ENCODE data around the gene IRF1. TPM values are rescaled to one million over a fixed set of nuclear protein-coding genes. Genes with fewer than 3 reads are reported as not detected.

Gene IRF1
- polyA plus RNA-seq, 1 experiment = 25.5 TPM

DNA sequence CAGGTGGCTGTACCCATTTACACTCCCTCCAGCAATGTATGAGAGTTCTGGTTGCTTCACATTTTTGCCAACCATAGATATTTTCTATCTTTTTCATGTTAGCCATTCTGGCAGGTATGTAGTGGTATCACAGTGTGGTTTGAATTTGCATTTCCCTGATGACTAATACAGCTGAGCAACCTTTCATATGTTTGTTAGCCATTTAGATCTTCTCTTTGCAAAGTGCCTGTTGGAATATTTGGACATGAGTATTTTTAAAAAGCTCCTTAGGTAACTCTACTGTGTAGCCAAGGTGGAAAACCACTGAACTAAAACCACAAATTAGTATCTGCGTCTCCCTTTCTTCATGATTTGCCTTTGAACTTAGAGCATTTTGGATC is 31.9 kb downstream of the IRF1 start:
- ChIA-PET POLR2A (no interaction called here), CTCF (interaction anchor here (0.9 to 3.1 kb wide), 9 partner anchors 8 to 72 kb away, joined by 3 to 12 read pairs (median 5); no protein-coding TSS in a partner anchor)
- H3K36me3 ChIP-seq (ENCODE audit: control insufficient read depth, insufficient read depth, low read length) = no peaks in the 10 kb centered on the region; the same call in 1 of the 2 replicates
- TF ChIP-seq CTCF (IDR thresholded peaks at IDR 0.05; ENCODE audit: insufficient read depth, low read depth, low read length) = no peak
- no peak overlapping the region for H3K4me3 ChIP-seq (ENCODE audit: low read depth, low read length)
- no peaks in the 10 kb centered on the region for H3K27me3 ChIP-seq (ENCODE audit: control insufficient read depth, insufficient read depth, low read length)
- DNase-seq (ENCODE audit: low read depth) = no peak

GRCh38 chr5:132458226-132458560 is 32.4 kb downstream of the IRF1 start:
- no peak for DNase-seq (ENCODE audit: low read depth)
- Histone ChIP-seq H3K36me3 (ENCODE audit: control insufficient read depth, insufficient read depth, low read length) (no peaks in the 10 kb centered on the region; the same call in 1 of the 2 replicates), H3K27me3 (ENCODE audit: control insufficient read depth, insufficient read depth, low read length) (no peaks in the 10 kb centered on the region), H3K4me3 (ENCODE audit: low read depth, low read length) (no peak overlapping the region)
- ChIA-PET POLR2A (interaction anchor here (1.8 kb wide), 1 partner anchor 32 kb away, joined by 10 read pairs; the partner anchor contains the start of gene IRF1), CTCF (interaction anchor here (0.9 to 3.1 kb wide), 7 partner anchors 9 to 40 kb away, joined by 3 to 12 read pairs (median 3); no protein-coding TSS in a partner anchor)
- TF ChIP-seq CTCF (IDR thresholded peaks at IDR 0.05; ENCODE audit: insufficient read depth, low read depth, low read length) = no peak

DNA sequence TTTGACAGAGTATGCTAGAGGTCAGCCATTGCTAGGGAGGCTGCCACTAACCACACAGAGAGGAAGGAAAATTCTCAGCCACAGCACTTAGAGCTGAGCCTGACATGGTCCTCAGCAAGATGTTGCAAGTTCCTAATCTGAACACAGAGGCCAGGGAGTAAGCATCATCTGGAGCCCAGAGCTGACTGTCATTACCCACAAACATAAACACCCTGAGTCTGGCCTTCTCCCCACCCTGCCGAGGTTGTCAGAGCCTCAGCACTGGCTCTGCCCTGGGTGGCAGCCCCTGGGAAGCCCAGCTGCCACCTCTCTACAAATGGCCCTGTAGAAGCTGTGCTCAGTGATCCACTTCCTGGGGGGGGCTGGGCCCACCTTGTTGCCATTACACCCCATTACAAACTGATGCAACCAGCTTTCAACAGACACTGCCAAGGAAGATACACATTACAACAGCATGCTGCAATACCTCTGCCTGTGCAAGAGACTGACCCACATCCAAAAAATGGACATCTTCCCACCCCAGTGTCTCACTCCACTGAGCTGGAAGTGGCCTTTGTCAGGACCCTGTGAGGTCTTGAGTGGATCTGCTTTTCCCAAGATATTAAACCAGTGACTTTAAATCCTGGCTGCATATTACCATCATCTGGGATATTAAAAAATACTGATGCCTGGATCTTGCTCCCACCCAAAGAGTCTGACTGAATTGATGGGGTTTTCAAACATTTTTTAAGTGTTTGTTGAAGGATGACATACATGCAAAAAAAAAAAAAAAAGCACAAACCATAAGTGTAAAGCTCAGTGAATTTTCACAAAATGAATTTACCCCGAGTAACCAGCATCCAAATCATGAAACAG is 33.0 kb downstream of the IRF1 start:
- Histone ChIP-seq H3K27me3 (ENCODE audit: control insufficient read depth, insufficient read depth, low read length) (no peaks in the 10 kb centered on the region), H3K4me3 (ENCODE audit: low read depth, low read length) (no peak overlapping the region), H3K36me3 (ENCODE audit: control insufficient read depth, insufficient read depth, low read length) (no peaks in the 10 kb centered on the region; the same call in 1 of the 2 replicates)
- POLR2A ChIA-PET = interaction anchor here (0.8 to 1.8 kb wide), 2 partner anchors 18 to 33 kb away, joined by 3 to 10 read pairs; partner anchors contain the start of gene IRF1
- TF ChIP-seq CTCF (IDR thresholded peaks at IDR 0.05; ENCODE audit: insufficient read depth, low read depth, low read length) = no peak
- CTCF ChIA-PET = interaction anchor here (0.5 to 3.1 kb wide), 9 partner anchors 8 to 1588 kb away, joined by 3 to 12 read pairs (median 3); partner anchors contain the start of gene IRF1
- DNase-seq (ENCODE audit: low read depth) = peak; percentile 62

DNA sequence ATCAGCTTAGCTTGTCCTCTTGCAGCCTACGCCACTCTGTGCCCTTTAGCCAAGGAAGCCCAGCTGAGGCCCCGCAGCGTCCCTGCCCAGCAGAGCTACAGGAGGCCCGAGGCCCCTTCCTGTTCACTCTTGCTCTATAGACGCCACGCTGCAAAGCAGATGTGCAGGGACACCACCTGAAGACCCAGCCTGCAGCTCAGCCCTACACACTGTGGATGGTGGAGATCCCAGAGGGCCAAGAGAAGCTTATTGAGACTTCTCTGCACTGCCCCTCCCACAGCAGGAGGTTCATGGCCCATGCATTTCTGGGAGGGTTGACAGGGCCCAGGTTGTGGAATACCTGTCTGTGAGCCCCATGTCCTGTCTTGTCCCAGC is 33.6 kb downstream of the IRF1 start:
- Histone ChIP-seq H3K27me3 (ENCODE audit: control insufficient read depth, insufficient read depth, low read length) (no peaks in the 10 kb centered on the region), H3K36me3 (ENCODE audit: control insufficient read depth, insufficient read depth, low read length) (no peaks in the 10 kb centered on the region; the same call in 1 of the 2 replicates), H3K4me3 (ENCODE audit: low read depth, low read length) (no peak overlapping the region)
- POLR2A ChIA-PET = interaction anchor here (0.8 to 1.8 kb wide), 2 partner anchors 17 to 34 kb away, joined by 3 to 10 read pairs; partner anchors contain the start of gene IRF1
- no peak for TF ChIP-seq CTCF (IDR thresholded peaks at IDR 0.05; ENCODE audit: insufficient read depth, low read depth, low read length)
- CTCF ChIA-PET = interaction anchor here (0.5 to 3.1 kb wide), 10 partner anchors 8 to 1588 kb away, joined by 3 to 12 read pairs (median 3); partner anchors contain the start of gene IRF1
- no peak for DNase-seq (ENCODE audit: low read depth)

Data from BJ (cell line).